Choroid plexus epithelial cell (primary cell): ENCODE results near the gene CITED4.

Experiments
- DNase-seq: peaks from one replicate; pipeline ENCODE4 v3.0.0-alpha.2; 2010; ENCODE audit warnings: low read depth
- H3K4me3 ChIP-seq: 2 replicates; pipeline ENCODE4 v1.5.1; 2011; ENCODE audit warnings: low read depth, mild to moderate bottlenecking, control low read depth, low read length, moderate library complexity
- CTCF ChIP-seq: conservative IDR thresholded peaks from 2 replicates; pipeline ENCODE4 v1.5.1; 2011; ENCODE audit warnings: low read depth, mild to moderate bottlenecking, control low read depth, inconsistent platforms, low read length, moderate library complexity

The CITED4 gene

GRCh38 chr1:40862008-40862863 lies at the start of gene CITED4:
CITED4 (minus strand) TSS chr1:40862363; CDS start chr1:40862127, 236 bp downstream.
- peak within 1 kb of the TSS; percentile 69 for H3K4me3 ChIP-seq
- peak; percentile 46 for TF ChIP-seq CTCF
- DNase-seq: peak; percentile 93

DNA sequence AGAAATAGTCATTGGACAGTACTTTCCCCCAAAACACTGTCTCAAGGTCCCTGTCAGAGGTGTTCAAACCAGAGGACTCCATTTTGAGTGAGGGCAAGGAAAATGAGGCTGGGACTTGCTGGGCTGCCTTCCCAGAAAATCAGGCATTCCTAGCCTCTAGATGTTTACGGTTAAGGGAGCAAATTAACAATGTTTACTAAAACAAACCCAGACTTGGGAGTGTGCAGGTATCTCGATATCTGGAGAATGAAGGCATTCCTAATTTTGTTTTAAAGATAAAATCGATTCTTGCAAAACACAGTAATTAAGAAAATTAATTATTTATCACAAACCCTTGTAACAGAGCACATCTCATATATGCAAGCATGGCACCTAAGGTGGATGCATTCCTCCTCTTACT lies 48.9 kb upstream of the CITED4 start:
- TF ChIP-seq CTCF: no peak
- DNase-seq: no peak

GRCh38 chr1:40909281-40909680 lies 47.1 kb upstream of the CITED4 start:
- no peak for TF ChIP-seq CTCF
- no peak for DNase-seq
- no peak overlapping the region for H3K4me3 ChIP-seq

More for the DNA sequence above, 48.9 kb upstream of the CITED4 start:
- no peak overlapping the region for H3K4me3 ChIP-seq

DNA sequence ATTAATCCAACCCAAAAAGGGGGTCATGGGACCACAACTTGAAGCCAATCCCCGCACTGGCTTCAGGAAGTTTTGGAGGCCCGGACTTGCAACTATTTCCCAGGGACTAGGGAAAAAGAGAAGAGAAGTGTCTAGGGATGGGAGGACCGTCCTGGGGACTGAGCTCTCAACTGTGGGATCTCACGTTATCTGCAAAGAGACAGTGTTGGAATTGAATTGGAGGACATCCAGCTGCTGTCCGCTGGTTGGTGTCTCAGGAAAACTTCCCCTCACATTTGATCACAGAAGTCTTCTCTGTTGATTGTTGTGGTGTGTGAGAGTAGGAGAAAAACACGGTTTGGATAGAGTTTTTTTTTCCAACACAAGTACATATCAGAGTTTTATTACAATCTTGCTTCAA lies 46.2 kb upstream of the CITED4 start:
- no peak for DNase-seq
- no peak for TF ChIP-seq CTCF
- H3K4me3 ChIP-seq: no peak overlapping the region

DNA sequence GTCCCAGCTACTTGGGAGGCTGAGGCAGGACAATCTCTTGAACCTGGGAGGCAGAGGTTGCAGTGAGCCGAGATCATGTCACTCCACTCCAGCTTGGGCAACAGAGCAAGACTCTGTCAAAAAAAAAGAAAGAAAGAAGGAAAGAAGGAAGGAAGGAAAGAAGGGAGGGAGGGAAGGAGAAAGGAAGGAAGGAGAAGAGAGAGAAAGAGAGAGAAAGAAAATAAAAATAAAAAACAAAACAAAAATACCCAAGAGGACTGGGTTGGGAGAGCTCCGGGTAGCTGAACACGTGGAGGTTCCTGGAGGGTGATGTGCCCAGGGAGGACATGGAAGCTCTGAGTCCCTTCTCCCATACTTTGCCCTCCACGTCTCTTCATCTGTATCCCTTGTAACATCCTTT lies 45.7 kb upstream of the CITED4 start:
- no peak for TF ChIP-seq CTCF
- no peak for DNase-seq
- H3K4me3 ChIP-seq: no peak overlapping the region

GRCh38 chr1:40906781-40907400 lies 44.7 kb upstream of the CITED4 start:
- H3K4me3 ChIP-seq: no peak overlapping the region
- no peak for DNase-seq
- TF ChIP-seq CTCF: no peak
